Hematopoietic multipotent progenitor cell treated with erythropoietin and hydrocortisone succinate and interleukin-3 and kit ligand, for 4 days (in vitro differentiated cells): ENCODE data around the gene TMEM242.
A peak's percentile ranks its signal among the peaks of the same experiment; 100 is the strongest.

ENCODE experiments used
- DNase-seq: peaks from one replicate; pipeline ENCODE4 v3.0.0-alpha.2; 2015

Gene TMEM242

DNA sequence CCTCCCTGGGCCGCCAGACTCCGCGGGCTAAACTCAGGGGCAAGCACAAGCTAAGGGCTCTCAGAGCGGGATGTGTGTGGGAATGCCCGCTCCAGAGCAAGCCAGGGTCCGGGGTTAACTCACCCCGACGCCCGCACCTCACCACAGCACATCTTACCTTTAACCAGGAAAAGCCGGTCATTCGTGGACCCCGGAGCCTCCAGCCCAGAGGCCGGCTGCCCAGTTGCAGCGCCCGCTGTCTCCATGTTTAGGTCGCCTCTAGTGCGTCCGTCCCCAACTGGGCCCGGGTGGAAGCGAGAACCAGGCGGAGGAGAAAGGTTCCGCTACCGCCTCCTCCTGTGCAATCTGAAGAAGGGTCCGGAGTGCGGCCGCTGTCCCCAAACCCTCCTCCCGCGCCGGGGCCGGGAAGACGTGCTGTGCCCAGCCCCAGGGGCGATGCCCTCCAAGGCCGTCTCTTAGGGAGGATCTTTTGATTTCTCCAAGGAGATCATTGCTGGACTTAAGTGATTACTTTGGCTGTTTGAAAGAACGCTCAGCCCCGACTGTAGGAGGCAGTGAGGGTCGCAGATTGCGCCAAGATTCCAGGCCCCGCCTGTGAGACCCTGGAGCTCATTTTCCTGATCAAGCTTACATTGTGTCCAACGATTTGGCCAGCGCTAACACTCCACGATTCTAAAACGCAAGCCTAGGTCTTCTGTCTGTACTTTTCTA is at the start of gene TMEM242:
TSS of gene TMEM242 (minus strand) at position 265 of the 711 bp plus-strand sequence. CDS start at position 245, 20 bp downstream.
- DNase-seq = peak; percentile 96

DNA sequence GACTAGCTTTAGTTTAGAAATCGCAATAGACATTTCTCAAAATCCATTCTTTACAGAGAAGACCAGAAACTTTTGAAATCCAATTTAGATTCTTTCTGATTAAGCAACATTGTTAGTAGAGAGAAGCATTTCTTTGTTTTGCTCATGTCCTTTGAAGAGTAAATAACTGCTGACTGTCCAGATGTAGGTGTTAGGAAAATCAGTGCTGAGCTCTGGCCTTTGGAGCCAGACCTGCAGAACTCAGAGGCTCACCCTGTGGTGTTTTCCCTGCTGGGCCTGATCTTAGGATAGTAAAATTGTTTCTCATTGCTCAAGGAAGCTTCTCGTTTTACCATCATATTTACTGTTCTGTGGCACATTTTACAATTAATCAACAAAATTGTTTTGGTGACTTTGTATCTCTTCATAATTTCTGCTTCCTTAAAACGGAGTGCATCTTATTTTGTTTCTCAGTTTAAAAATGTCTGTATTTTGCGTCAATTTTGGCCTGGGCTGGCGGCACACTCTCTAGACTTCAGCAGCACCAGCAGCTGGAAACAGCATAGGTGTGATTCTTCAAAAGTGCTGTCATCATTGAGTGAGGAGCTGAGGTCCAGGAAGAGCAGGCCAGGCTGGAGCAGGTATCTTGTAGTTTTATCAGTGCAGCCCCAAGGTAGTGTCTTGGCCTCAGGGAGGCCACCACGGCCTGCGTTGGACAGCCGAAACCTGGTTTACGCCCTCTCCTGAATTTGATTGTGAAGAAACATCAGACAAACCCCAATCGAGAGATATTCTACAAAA is 49.4 kb upstream of the TMEM242 start:
- no peak for DNase-seq

DNA sequence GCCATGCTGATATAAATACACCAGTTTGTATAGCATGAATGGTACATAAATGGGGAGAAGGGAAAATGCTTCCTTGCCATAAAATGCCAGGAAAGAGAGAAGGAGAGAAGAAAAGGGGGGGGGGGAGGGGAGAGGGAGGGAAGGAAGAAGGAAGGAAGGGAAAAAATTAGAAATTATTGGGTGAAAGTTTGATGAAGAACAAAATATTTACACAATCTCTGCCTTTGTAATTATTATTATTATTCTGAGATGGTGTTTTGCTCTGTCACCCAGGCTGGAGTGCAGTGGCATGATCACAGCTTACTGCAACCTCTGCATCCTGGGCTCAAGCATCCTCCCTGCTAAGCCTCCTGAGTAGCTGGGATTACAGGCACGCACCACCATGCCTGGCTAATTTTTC is 47.4 kb upstream of the TMEM242 start:
- DNase-seq = no peak

DNA sequence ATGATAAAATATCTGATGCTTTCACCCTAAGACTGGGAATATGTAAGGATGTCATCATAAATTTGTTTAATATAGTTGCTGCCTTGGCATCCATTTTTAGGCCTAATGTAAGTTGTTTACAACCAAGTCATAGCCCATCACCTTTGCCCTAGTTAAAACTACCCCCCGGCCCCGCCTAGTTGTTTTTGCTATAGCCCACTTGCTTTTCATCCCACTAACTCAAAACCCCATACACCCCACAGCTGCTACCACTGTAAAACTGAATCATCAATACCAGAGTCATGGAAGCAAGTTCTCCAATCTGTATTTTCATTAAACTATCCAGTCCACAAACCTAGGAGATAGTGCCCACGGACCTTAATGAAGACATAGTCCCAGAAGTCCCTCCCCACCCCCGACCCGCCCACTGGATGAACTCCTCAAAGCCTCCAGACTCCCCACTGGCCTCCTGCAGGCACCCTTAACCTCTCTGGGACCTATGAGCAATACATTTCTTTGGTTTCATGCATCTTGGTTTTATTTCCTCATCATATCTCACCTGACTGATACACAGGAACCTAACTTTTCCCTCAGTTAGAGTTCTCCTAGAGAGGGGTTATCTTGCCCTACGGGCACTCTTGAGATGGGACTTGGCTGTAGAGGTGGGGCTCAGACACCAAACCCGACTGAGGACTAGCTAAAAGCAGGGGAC is 45.2 kb upstream of the TMEM242 start:
- DNase-seq = no peak

DNA sequence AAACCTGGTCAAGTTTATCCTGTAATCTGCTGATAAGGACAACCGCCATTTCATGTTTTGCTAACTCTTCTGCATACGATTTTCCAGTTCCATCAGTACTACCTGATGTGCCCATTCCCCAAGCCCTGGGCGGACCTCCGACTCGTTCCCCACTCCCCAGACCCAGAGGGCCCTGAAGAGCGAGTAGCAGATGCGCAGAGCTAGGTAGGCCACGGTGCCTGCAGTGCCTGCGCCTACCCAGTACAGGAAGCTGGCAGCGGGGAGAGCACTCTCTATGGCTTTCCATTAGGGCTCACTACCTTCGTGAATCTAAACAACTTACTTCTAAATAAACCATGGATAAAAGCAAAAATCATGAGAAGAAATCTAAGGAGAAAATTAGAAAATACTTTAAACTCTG is 43.3 kb upstream of the TMEM242 start:
- no peak for DNase-seq

DNA sequence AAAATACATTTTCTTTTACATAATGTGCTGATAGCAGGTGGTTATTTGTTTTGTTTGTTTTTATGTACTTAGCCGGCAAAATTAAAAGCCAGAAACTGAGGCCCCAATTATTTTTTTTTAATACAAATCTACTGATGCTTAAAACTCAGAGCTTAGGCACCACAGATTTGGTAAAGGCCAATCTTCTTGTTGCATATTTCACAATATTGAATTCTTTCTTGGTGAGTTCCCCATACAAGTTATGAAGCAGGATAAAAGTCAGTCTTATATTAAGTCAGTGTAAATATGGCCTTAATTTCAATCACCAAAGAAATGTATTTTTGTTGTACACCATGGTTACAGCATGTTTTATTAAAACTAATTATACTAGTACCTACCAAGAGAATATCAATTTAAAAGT is 41.4 kb upstream of the TMEM242 start:
- no peak for DNase-seq

DNA sequence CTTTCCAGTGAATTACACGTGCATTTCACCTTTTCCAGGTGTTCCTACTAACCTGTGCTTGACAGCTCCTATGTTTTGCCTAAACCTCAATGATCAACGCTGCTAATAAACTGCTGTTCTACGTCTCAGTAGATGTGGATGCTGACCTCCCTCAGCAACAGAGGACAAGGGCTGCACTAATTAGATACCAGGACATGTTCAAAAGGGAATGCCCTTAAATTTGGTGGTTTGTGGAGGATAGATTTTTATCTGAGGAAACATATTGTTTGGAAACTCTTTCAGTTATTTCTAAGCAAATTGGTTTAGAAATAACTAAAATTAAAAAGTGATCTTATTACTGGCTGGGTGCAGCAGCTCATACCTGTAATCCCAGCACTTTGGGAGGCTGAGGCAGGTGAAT is 38.6 kb upstream of the TMEM242 start:
- peak; percentile 34 for DNase-seq

DNA sequence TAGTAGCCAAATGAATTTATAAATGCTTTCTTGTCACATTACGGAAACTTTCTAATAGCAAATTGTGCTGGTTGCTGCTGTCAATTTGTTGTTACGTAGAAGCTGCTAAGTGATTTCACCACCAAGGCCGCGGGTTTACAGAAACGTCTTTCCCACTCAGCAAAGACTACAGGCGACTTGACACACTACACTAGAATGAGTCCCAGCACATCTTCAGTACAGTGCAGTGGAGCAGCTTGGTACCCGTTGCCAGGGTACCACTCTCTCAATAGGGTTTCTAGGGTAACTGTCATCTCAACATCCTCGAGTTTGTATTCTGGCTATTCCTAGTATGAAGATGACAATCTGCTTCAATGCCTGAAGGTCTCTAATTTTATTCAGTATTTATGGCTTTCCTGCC is 35.0 kb upstream of the TMEM242 start:
- DNase-seq = no peak

DNA sequence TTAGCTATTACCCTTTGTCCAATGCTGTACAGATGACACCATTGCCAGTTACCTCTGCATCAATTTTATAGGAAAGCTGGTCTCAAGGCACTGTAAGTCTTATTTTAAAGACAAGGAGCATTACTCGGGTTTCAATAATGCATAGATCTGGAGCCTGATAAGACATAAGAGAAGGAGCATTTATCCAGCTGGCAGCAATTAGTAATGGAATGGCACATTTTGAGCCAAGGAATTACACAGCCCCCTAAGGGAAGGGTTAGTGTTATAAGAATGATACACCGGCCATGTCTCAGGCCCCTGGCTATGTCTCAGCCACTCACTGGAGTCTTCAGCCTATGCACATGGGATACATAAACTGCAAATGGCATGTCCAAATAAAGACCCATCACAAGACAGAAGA is 23.1 kb upstream of the TMEM242 start:
- no peak for DNase-seq

DNA sequence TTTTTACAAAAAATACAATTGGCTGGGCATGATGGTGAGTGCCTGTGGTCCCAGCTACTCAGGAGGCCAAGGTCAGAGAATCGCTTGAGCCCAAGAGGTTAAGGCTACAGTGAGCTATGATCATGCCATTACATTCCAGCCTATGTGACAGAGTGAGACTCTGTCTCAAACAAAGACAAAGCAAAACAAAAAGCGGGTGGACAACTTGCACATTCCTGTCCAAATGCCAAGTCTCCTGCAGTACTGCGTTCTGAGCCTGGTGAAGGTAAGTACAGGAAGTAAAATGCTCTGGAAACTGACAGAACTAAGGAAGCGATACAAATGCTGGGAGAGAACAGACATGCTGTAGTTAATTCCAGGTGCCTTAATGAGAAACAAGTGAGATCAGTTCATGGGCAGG is 20.4 kb upstream of the TMEM242 start:
- DNase-seq = no peak

DNA sequence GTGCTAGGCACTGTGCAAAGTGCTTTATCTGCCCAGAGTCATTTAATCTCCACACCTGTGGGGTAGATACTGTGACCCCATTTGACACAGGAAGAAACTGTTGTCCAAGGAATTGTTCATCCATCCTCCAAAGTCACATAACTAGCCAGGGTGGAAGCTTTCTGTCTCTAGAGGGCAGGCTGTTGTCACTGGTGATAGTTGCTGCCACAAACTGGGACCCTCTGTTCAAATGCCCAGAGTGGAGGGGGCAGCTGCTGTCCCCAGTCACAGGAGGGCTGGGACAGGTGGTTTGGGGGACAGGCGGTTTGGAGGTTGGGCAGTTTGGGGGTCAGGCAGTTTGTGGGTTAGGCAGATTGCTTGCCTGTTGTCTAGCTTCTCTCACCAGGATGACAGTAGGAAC is 16.1 kb upstream of the TMEM242 start:
- DNase-seq = peak; percentile 21

DNA sequence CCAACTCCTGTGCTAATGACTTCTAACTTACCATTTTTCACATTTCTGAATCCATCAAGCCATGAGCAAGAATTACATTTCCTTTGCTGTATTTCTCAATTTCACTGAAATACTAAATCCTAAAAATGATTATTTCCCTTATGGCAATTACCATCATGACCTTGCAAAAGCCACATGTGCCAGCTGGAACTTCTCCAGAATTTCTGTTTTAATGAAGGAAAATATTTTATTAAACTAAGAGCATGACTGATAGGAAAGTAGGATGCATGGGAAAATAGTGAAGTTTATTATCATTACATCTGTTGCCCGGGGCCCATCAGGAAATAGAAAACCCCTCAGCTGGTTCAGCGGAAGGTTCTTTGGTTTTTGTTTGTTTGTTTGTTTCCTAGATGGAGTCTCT is 14.4 kb upstream of the TMEM242 start:
- DNase-seq = no peak

DNA sequence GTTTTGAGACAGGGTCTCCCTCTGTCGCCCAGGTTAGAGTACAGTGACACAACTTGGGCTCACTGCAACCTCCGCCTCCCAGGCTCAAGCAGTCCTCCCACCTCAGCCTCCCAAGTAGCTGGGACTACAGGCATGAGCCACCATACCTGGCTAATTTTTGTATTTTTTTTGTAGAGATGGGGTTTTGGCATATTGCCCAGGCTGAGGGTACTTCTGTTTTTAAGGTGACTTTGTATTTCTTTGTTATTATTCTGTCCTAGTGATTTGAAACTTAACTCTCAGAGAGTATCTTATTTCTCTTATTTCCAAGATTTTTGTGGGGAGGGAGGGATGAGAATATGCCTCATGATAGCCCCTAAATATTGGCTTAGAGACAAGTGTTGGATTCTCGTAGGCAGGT is 14.0 kb upstream of the TMEM242 start:
- DNase-seq = peak; percentile 43

DNA sequence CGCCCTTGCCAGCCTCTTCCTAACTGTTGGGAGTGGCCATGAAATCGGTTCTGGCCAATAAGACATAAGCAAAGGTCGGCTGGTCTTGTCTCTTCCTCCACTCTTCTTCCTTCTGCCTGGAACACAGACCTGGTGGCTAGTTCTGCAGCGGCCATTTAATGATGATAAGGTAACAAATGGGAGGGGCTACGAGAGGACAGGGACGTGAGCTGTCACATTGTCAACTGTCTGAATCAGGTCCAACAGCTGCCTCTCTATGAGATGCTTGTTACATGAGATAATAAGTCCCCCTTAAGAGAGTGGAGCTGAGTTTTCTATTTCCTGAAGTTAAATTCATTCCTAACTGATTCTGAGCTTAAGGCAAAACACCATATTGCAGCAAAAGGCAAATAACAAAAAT is 12.5 kb upstream of the TMEM242 start:
- DNase-seq = peak; percentile 64

DNA sequence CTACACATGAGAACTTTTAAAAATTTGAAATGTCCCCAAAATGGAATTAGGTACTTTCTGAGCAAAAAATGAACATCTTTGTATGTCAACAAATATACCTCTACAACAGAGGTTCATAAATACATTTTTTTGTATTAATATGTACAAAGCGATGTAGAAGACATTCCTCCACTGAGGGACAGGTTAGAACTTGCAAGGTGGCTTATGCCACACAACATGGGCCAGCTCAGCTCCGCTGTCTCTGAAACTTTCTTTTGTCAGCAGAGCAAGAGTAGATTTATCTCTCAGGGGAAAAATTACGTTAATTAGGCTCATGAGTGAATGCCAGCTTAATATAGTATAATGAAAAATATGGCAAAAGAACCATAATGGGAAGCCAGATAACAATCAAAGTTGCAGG is 10.6 kb upstream of the TMEM242 start:
- DNase-seq = no peak

DNA sequence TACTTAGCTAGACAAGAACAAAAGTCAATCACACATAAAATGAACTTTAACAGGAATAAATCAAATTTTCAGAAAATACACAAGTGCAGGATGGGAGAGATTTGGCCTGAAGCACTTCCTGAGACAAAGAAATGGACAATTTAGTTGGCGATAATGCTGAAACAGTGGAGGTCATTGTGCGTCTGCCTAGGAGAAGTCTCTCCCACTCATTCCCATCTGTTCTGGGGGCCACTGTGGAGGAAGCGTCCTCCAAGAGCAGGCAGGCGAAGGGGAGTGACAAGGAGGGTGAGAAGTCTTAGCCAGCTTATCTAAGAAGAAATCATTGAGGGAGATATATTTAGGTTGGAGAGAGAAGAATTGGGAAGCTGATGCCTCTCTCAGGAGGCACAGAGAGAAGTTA is 10.2 kb upstream of the TMEM242 start:
- no peak for DNase-seq

DNA sequence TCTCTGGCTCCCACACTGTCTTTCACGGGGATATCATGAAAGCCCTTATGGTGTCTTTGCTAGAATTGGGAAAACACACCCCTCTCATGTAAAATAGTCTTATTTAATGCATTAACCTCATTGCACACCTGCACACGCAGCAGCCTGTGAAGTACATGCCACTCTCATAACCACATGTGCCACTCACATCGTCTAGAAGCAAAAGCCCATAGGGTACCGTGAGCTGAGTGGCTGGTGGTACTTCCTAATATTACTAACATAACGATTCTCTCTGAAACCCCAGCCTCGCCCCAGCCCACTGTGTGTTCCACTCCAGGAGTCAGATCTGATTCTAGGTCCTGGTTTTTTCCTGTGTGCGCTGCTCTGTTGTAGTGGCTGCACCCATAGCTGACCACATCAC is 9.5 kb upstream of the TMEM242 start:
- DNase-seq = no peak

DNA sequence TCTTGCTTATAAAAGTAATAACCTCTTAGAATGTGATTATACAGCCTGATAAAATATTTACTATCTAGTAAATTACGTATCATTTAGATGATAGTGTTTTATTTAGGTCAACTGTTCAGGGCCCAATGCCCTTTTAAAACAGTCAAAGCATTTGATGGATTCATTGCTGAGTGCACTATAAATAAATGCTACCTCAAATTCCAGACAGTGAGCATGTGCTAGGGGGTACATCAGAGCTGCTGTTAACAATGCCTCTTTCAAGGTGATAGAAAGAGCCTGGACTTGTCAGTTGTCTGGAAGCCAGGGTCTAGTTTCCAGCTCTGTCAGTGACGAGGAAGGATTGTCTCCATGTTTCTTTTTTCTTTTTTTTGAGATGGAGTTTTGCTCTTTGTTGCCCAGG is 7.5 kb upstream of the TMEM242 start:
- no peak for DNase-seq

DNA sequence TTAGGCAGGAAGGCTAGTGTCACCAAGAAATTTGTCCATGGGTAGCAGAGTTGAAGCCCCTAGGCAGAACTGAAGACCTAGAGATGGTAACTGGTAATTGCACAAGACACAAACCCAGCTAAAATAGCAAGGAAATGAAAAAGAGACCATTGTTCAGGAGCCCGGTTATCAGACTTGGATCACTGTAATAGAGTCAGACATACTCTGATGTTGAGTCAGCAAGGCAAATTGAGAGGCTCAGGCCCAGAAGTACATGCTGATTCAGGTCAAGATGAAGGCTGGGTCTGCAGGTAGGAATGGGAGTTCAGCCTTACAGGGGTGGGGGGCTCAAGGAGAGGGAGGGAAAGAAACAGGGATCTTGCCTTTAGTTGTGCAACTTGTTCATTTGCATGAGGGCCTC is 6.5 kb upstream of the TMEM242 start:
- DNase-seq = no peak

DNA sequence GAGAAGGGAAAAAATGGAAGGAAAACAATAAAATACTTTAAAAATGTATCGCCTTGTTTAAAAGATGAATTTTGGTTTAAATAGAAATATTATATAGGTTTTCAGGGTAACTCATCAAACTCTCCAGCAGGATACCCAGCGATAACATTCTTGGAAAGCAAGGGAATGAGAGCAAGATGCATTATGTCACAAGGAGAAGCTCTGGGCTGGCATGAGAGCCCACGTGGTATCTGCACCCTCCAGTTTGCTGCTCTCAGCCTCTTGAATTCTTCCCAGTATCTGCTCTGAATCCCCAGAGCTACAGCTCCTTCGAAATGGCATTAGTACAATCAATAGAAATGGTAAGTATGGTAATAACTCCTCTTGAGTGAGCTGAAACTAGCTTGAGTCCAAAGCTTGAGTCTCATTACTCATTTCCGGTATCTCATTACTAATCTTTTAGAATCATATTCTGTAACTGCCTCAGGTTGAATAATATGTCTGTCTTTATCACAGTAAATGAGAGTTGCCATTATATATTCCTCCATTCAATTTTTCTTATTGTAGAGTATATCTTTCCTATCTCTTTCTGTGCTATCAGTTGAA is 4.9 kb upstream of the TMEM242 start:
- no peak for DNase-seq

DNA sequence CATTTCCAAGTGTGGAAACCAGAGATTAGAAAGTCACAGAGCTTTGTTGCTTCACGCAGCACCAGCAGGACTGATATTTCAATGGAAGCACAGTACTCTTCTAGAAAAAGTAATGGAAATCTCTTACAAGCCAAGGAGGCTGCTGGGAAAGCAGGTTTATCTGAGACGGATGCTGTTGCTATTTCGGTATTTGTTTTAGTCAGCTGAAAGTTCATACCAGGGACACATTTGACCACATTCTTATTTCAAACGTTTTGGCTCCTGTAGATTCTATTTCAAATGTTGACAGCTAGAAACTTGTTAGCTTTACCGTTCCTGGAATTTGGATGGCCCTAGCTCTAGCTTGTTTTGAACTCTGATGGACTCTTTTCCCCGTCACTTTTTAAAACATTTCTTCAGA is 3.7 kb upstream of the TMEM242 start:
- DNase-seq = no peak

DNA sequence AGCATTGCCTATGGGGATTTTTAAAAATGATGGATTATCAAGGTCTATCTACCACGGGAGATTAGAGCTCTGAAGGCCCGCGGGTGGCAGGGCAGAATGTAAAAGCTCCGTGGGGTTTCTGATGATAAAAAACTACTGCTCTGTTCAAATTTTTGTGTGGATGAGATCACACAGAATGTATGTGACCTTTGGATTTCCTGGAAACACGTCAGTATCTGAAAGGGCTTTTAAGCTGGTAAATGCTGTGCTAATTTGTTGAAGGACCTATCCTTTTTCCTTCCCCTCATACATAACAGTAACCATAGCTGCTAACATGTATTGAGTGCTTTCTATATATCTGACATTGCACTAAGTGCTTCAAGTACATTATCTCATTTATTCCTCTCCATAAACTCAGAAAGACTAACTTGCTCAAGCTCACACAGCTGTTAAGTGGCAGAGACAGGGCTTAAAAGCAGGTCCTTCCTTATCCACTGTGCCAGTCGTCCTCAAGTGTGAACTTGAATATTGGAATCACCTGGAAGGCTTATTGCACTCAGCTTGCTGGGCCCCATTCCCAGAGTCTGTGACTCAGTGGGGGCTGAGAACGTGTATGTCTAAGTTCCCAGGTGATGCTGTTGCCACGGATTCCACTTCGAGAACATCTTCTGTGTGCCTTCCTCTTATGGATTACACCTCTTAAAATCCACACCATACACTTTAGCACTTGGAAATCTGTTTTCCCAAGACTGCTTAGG is 1.9 kb upstream of the TMEM242 start:
- DNase-seq = no peak

DNA sequence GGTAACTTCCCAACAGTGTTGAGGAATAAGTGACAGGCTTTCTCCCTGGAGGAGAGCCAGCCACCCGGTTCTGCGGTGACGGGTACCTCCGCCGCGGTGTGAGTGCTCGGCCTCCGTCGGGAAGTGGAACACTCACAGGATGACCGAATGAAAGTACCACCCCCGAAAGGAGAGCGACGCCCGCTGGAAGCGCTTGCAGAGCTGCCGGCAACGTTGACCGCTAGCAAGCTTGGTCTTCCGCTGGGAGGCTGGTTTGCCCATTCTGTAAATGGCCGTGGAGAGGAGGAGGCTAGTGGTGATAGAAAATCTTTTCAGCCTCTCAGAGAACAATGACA is 614 bp upstream of the TMEM242 start:
- peak; percentile 84 for DNase-seq
